CD4-positive, alpha-beta T cell treated with Interleukin-2 at 100 ng/mL for 4 hours (primary cell): ENCODE results near the gene POLR2L.

Experiments used
- DNase-seq: peaks from one replicate; pipeline ENCODE4 v3.0.0-alpha.2; 2020; ENCODE audit warnings: low spot score

POLR2L gene

GRCh38 chr11:868802-869201 is 26.5 kb upstream of the POLR2L start:
- no peak for DNase-seq

GRCh38 chr11:868394-868793 is 26.1 kb upstream of the POLR2L start:
- DNase-seq = no peak

- no peak for DNase-seq
These were observed 25.6 kb upstream of the POLR2L start for GRCh38 chr11:867856-868358.

- no peak for DNase-seq
These were observed 24.2 kb upstream of the POLR2L start for GRCh38 chr11:866481-866880.

- DNase-seq = no peak
These were observed 23.4 kb upstream of the POLR2L start for GRCh38 chr11:865462-866430.

GRCh38 chr11:864898-865297 is 22.6 kb upstream of the POLR2L start:
- DNase-seq = no peak

GRCh38 chr11:863910-864827 is 21.8 kb upstream of the POLR2L start:
- DNase-seq = no peak

- DNase-seq = no peak
These were observed 20.9 kb upstream of the POLR2L start for GRCh38 chr11:863023-863909.

GRCh38 chr11:862696-863022 is 20.3 kb upstream of the POLR2L start:
- no peak for DNase-seq

GRCh38 chr11:862081-862661 is 19.8 kb upstream of the POLR2L start:
- DNase-seq = no peak

GRCh38 chr11:861105-861479 is 18.8 kb upstream of the POLR2L start:
- DNase-seq = no peak

GRCh38 chr11:860234-861104 is 18.1 kb upstream of the POLR2L start:
- no peak for DNase-seq

- DNase-seq = no peak
These were observed 17.2 kb upstream of the POLR2L start for GRCh38 chr11:859394-860131.

GRCh38 chr11:858762-859339 is 16.5 kb upstream of the POLR2L start:
- no peak for DNase-seq

- no peak for DNase-seq
These were observed 15.9 kb upstream of the POLR2L start for GRCh38 chr11:858053-858761.

GRCh38 chr11:856397-856796 is 14.1 kb upstream of the POLR2L start:
- no peak for DNase-seq

- no peak for DNase-seq
These were observed 13.5 kb upstream of the POLR2L start for GRCh38 chr11:855796-856195.

GRCh38 chr11:855330-855674 is 13.0 kb upstream of the POLR2L start:
- DNase-seq = no peak
